T-helper 2 cell treated with Interferon-gamma antibody and Interleukin-4, amounts not matched to agents 5 μg/mL and 100 μg/mL, for 36 hours (primary cell): ENCODE results near the gene KCNK4.

Source experiments
- DNase-seq: peaks from one replicate; pipeline ENCODE4 v3.0.0; 2021; ENCODE audit warnings: low spot score
- H3K27ac Mint-ChIP-seq: one replicate; pipeline ENCODE4 v1.8.0; 2021; ENCODE audit warnings: mild to moderate bottlenecking, mixed read lengths
- H3K27me3 Mint-ChIP-seq: one replicate; pipeline ENCODE4 v1.8.0; 2021; ENCODE audit warnings: low read depth, mixed read lengths
- H3K36me3 Mint-ChIP-seq: one replicate; pipeline ENCODE4 v1.8.0; 2021; ENCODE audit warnings: low read depth, mixed read lengths
- H3K4me1 Mint-ChIP-seq: one replicate; pipeline ENCODE4 v1.8.0; 2021; ENCODE audit warnings: low read depth, mixed read lengths
- H3K4me3 Mint-ChIP-seq: one replicate; pipeline ENCODE4 v1.8.0; 2022; ENCODE audit warnings: mild to moderate bottlenecking, moderate library complexity, mixed read lengths
- H3K9me3 Mint-ChIP-seq: one replicate; pipeline ENCODE4 v1.8.0; 2021; ENCODE audit warnings: mixed read lengths

The KCNK4 gene

GRCh38 chr11:64268893-64269539, 22.1 kb upstream of the KCNK4 start:
- H3K27ac Mint-ChIP-seq = peak overlapping the region; percentile 96
- H3K36me3 Mint-ChIP-seq = peaks cover 7% of the 10 kb centered on the region
- H3K4me3 Mint-ChIP-seq = peak overlapping the region; percentile 96
- H3K4me1 Mint-ChIP-seq = peaks cover 24% of the 10 kb centered on the region
- H3K27me3 Mint-ChIP-seq = no peaks in the 10 kb centered on the region
- no peaks in the 10 kb centered on the region for H3K9me3 Mint-ChIP-seq
- peak; percentile 58 for DNase-seq

DNA sequence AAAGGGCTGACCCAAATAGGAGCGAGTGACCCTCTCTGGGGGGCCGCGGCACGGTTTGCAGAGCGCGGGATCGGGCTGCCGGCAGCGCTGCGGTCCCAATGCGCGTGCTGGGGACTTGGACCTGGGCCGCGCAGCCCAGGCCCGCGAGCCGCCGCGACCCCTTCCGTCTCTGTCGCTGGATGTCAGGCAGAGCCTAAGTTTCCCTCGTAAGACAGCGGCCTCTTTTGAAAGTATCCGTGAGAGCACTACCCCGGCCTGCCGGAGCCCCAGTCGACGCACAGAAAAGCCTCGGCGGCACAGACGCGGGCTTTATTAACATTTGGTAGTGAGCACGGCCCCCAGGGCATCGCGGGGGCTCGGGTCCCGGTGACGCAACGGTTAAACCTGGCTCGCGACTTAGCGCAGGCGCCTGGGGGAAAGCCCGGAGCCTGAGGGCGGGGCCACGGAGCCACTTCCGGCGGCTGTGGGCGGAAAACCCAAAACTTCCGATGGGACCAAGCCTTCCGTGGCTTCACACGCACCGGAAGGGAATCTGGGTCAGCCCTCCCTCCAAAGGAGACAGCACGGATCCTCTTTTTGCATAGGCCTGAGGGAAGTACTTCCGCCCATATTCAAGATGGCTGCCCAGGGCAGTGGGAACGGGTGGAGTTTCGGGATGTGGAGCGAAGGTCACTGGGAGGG, 21.4 kb upstream of the KCNK4 start:
- H3K4me1 Mint-ChIP-seq = peaks cover 24% of the 10 kb centered on the region
- H3K4me3 Mint-ChIP-seq = peak overlapping the region; percentile 96
- peak overlapping the region; percentile 96 for H3K27ac Mint-ChIP-seq
- H3K36me3 Mint-ChIP-seq = peaks cover 7% of the 10 kb centered on the region
- no peaks in the 10 kb centered on the region for H3K27me3 Mint-ChIP-seq
- peak; percentile 98 for DNase-seq
- H3K9me3 Mint-ChIP-seq = no peaks in the 10 kb centered on the region

- Mint-ChIP-seq H3K4me3 (no peak overlapping the region), H3K4me1 (peaks cover 8% of the 10 kb centered on the region), H3K36me3 (peaks cover 9% of the 10 kb centered on the region), H3K27ac (no peak overlapping the region), H3K9me3 (no peaks in the 10 kb centered on the region), H3K27me3 (no peaks in the 10 kb centered on the region)
- no peak for DNase-seq
Observed at GRCh38 chr11:64275031-64275800, 15.9 kb upstream of the KCNK4 start.

- Mint-ChIP-seq H3K9me3 (no peaks in the 10 kb centered on the region), H3K4me3 (no peak overlapping the region), H3K27ac (no peak overlapping the region), H3K4me1 (peaks cover 7% of the 10 kb centered on the region), H3K27me3 (no peaks in the 10 kb centered on the region), H3K36me3 (peaks cover 8% of the 10 kb centered on the region)
- DNase-seq = no peak
Observed at GRCh38 chr11:64275841-64276240, 15.3 kb upstream of the KCNK4 start.

DNA sequence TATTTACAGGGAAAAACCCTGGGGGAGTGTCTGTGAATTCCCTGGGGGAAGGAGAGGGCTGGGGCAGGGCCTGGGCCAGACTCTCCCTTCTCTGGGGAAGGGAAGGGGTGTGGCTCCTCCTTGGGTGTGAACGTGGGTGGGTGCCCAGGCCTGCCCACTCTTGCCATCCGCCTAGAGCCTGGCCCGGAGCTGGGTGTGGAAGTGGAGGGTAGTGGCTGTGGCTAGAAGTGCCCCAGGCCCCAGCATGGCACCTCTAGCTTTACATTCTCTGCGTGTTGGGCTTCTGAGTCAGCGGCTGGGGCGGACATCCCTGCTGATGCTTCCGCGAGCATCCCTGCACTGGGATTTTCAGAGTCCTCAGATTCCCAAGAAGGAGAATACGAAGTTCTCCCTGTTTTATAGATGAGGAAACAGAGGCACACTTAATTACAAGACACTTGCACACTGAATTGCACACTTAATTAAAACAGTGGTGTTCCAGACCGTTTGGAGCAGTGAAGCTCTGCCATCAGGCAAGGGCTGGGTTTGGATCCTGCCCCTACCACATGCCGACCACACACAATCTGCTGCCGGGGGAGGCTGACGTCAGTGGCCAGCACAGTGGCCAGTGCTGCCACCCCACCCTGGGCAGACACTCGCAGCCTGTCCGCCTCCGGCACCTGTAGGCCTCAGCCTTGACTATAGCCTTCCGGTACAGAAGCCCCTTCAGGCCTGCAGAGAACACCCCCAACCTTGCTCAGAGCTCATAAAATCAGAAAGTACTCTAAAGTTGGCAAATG, 14.3 kb upstream of the KCNK4 start:
- Mint-ChIP-seq H3K36me3 (peaks cover 12% of the 10 kb centered on the region), H3K9me3 (no peaks in the 10 kb centered on the region), H3K4me1 (peaks cover 5% of the 10 kb centered on the region), H3K4me3 (no peak overlapping the region), H3K27ac (no peak overlapping the region), H3K27me3 (no peaks in the 10 kb centered on the region)
- DNase-seq = no peak

- DNase-seq = no peak
Observed at GRCh38 chr11:64278576-64279190, 12.4 kb upstream of the KCNK4 start.

GRCh38 chr11:64281957-64282770, 8.9 kb upstream of the KCNK4 start:
- DNase-seq = no peak
- H3K4me3 Mint-ChIP-seq = no peak overlapping the region
- peaks cover 15% of the 10 kb centered on the region for H3K4me1 Mint-ChIP-seq
- no peak overlapping the region for H3K27ac Mint-ChIP-seq
- peaks cover 14% of the 10 kb centered on the region for H3K36me3 Mint-ChIP-seq
- no peaks in the 10 kb centered on the region for H3K9me3 Mint-ChIP-seq
- no peaks in the 10 kb centered on the region for H3K27me3 Mint-ChIP-seq

More at GRCh38 chr11:64278576-64279190, 12.4 kb upstream of the KCNK4 start:
- Mint-ChIP-seq H3K27me3 (no peaks in the 10 kb centered on the region), H3K36me3 (peaks cover 14% of the 10 kb centered on the region), H3K27ac (no peak overlapping the region), H3K9me3 (no peaks in the 10 kb centered on the region), H3K4me3 (no peak overlapping the region), H3K4me1 (peaks cover 6% of the 10 kb centered on the region)

- H3K27me3 Mint-ChIP-seq = no peaks in the 10 kb centered on the region
- H3K9me3 Mint-ChIP-seq = no peaks in the 10 kb centered on the region
- H3K27ac Mint-ChIP-seq = peak overlapping the region; percentile 28
- DNase-seq = no peak
- H3K4me1 Mint-ChIP-seq = peaks cover 15% of the 10 kb centered on the region
- peak overlapping the region; percentile 84 for H3K4me3 Mint-ChIP-seq
- H3K36me3 Mint-ChIP-seq = peaks cover 14% of the 10 kb centered on the region
Observed at GRCh38 chr11:64283092-64283491, 8.0 kb upstream of the KCNK4 start.

- H3K27me3 Mint-ChIP-seq = peaks cover under 1% of the 10 kb centered on the region
- peaks cover 15% of the 10 kb centered on the region for H3K4me1 Mint-ChIP-seq
- peak within 1 kb of the TSS; percentile 85 for H3K4me3 Mint-ChIP-seq
- H3K9me3 Mint-ChIP-seq = no peaks in the 10 kb centered on the region
- DNase-seq = peak; percentile 88
- peak within 1 kb of the TSS; percentile 91 for H3K27ac Mint-ChIP-seq
- peaks cover 8% of the 10 kb centered on the region for H3K36me3 Mint-ChIP-seq
Observed at GRCh38 chr11:64284048-64284961, 6.8 kb upstream of the KCNK4 start, which contains the start of gene BAD. TSS of gene BAD (minus strand) at chr11:64284665. CDS start at chr11:64284368, 297 bp downstream.

GRCh38 chr11:64284962-64285884, 5.9 kb upstream of the KCNK4 start, which contains the start of gene GPR137:
TSS of gene GPR137 (plus strand) at chr11:64285848. CDS start at chr11:64286525, 677 bp downstream.
- H3K4me1 Mint-ChIP-seq = peaks cover 15% of the 10 kb centered on the region
- peak; percentile 90 for DNase-seq
- peak within 1 kb of the TSS; percentile 89 for H3K4me3 Mint-ChIP-seq
- H3K27ac Mint-ChIP-seq = peak within 1 kb of the TSS; percentile 91
- H3K27me3 Mint-ChIP-seq = peaks cover 6% of the 10 kb centered on the region
- H3K9me3 Mint-ChIP-seq = no peaks in the 10 kb centered on the region
- H3K36me3 Mint-ChIP-seq = peaks cover 6% of the 10 kb centered on the region
